Right lobe of liver (tissue), 6 donors: ENCODE data around the gene RASSF6. TPM values are rescaled to one million over a fixed set of nuclear protein-coding genes. Genes with fewer than 3 reads are reported as not detected.

Experiments
- ATAC-seq, 4 donors: fragments of 200-7000 bp; cut with Tn5 transposase; one replicate each; pipeline ENCODE4 v1.9.1; 2020; ENCODE audit warnings: mild to moderate bottlenecking in 4 of 4, moderate library complexity in 4 of 4
- DNase-seq, 3 donors: peaks; one replicate each; pipeline ENCODE4 v3.0.0-alpha.2; 2020
- H3K27ac ChIP-seq, 3 donors: fragments of 200-600 bp; one replicate each; pipeline ENCODE4 v1.8.0; 2022
- H3K27me3 ChIP-seq, 2 donors: fragments of 200-600 bp; one replicate each; pipeline ENCODE4 v1.8.0; 2022
- H3K36me3 ChIP-seq, 4 donors: fragments of 200-600 bp; sonication (generic) in 1 of 4; one replicate each; pipeline versions ENCODE4 v1.5.1 to v1.8.0; 2017 to 2022; ENCODE audit warnings: control low read depth in 1 of 4
- H3K4me1 ChIP-seq, 4 donors: fragments of 200-600 bp; sonication (generic) in 1 of 4; one replicate each; pipeline versions ENCODE4 v1.5.1 to v1.8.0; 2017 to 2022; ENCODE audit warnings: control low read depth in 1 of 4
- H3K4me3 ChIP-seq, 3 donors: fragments of 200-600 bp; one replicate each; pipeline ENCODE4 v1.8.0; 2022
- H3K9me3 ChIP-seq, 4 donors: fragments of 200-600 bp; sonication (generic) in 1 of 4; one replicate each; pipeline versions ENCODE4 v1.5.1 to v1.8.0; 2017 to 2022; ENCODE audit warnings: control low read depth in 1 of 4
- CTCF ChIP-seq, 4 donors: fragments of 200-600 bp in 3 of 4; fragments of 450-650 bp in 1 of 4; IDR thresholded peaks; one replicate each; pipeline versions ENCODE4 v1.5.1 to v1.8.0; 2016 to 2022; ENCODE audit warnings: antibody characterized with exemption in 4 of 4, mild to moderate bottlenecking in 2 of 4
- POLR2A ChIP-seq: fragments of 450-650 bp; IDR thresholded peaks from one replicate; pipeline ENCODE4 v1.6.1; 2017; ENCODE audit warnings: antibody characterized with exemption, mild to moderate bottlenecking
- WGBS: methylation state at CpG from one replicate; pipeline ENCODE4 v1.1.6; 2018; ENCODE audit warnings: low coverage, low lambda C conversion rate; ENCODE audit not compliant: insufficient coverage; ENCODE audit errors: missing lambda C conversion rate; 5-methylcytosine and 5-hydroxymethylcytosine counted together
- intact Hi-C, 2 donors: fragments of 100-400 bp; cut with DNase I; formaldehyde crosslinking; loops; one replicate each; pipeline versions ENCODE4 v1.11.2 to v1.14.1; 2022
- small RNA-seq, 2 experiments: library from RNA; depleted of rRNA; stranded (forward); fragments of <200 nt; gene quantifications; one replicate each; pipeline ENCODE3, GENCODE V24; 2016
- total RNA-seq, 6 experiments: library from RNA; depleted of rRNA in 2 of 6; stranded (reverse); fragments of >200 nt in 2 of 6; fragmentation: NEBNext Ultra II Directional in 3 of 6; extraction: Animal tissue kit (Norgen Biotek cat#: 25700) in 3 of 6; gene quantifications; one replicate each; pipeline versions ENCODE4 v1.1.0 to v1.2.4, GENCODE V29; 2016 to 2023
- donor health status: DM: no; HTN: yes; CAD: no.
- donor health status: DM: no; HTN: no; CAD: no.
- donor health status: DM: no; HTN: no; CAD: no.
- donor health status: DM: no; HTN: yes; CAD: no.
- donor health status: DM: no; HTN: yes; CAD: no.

The RASSF6 gene
- total RNA-seq, 6 experiments from 2014 or later = 0.22 to 2.2 (median 0.91) TPM

- H3K27me3 ChIP-seq = no peaks in the 10 kb centered on the region
- no peak for ATAC-seq
- H3K4me1 ChIP-seq = peaks cover 0 to 11% (median 0%) of the 10 kb centered on the region in 4 donors
- WGBS = 77% methylated on average over 1 of the region's 1 CpG
- peaks cover 0 to 72% (median 22%) of the 10 kb centered on the region in 4 donors for H3K36me3 ChIP-seq
- no peaks in the 10 kb centered on the region for H3K9me3 ChIP-seq
- TF ChIP-seq POLR2A = no peak
- TF ChIP-seq CTCF (IDR thresholded peaks at IDR 0.05) = no peak
- no peak for DNase-seq
- no peak overlapping the region for H3K27ac ChIP-seq
- H3K4me3 ChIP-seq = no peak overlapping the region
- intact Hi-C loops = no loop called here
Observed at GRCh38 chr4:73527196-73527595, 93.0 kb downstream of the RASSF6 start.

- peaks cover 0 to 5% (median 0%) of the 10 kb centered on the region in 4 donors for H3K4me1 ChIP-seq
- no peak for TF ChIP-seq POLR2A
- TF ChIP-seq CTCF (IDR thresholded peaks at IDR 0.05) = no peak
- H3K27ac ChIP-seq = no peak overlapping the region
- DNase-seq (no peak), ATAC-seq (no peak)
- H3K4me3 ChIP-seq = no peak overlapping the region
- intact Hi-C loops = no loop called here
- peaks cover 0 to 83% (median 26%) of the 10 kb centered on the region in 4 donors for H3K36me3 ChIP-seq
- no peaks in the 10 kb centered on the region for H3K27me3 ChIP-seq
- no peaks in the 10 kb centered on the region for H3K9me3 ChIP-seq
- WGBS = 80% methylated on average over 1 of the region's 1 CpG
Observed at GRCh38 chr4:73525611-73526010, 94.6 kb downstream of the RASSF6 start.

- peaks cover 0 to 90% (median 34%) of the 10 kb centered on the region in 4 donors for H3K36me3 ChIP-seq
- intact Hi-C loops = no loop called here
- ATAC-seq = no peak
Observed at GRCh38 chr4:73523126-73523525, 97.1 kb downstream of the RASSF6 start.

More at GRCh38 chr4:73523126-73523525, 97.1 kb downstream of the RASSF6 start:
- Histone ChIP-seq H3K9me3 (no peaks in the 10 kb centered on the region), H3K4me3 (no peak overlapping the region), H3K4me1 (no peaks in the 10 kb centered on the region), H3K27me3 (no peaks in the 10 kb centered on the region), H3K27ac (no peak overlapping the region)
- whole genome bisulfite sequencing = 92% methylated on average over 2 of the region's 2 CpGs
- no peak for TF ChIP-seq POLR2A
- no peak for TF ChIP-seq CTCF (IDR thresholded peaks at IDR 0.05)
- no peak for DNase-seq

Small RNAs within 50 kb of the gene (small RNA-seq; reads per million reads assigned to genes)
- gene AC074250.1 = 0 reads per million in 2 experiments

Other genes with a start within 250 kb of the RASSF6 start
- over 10,000 TPM; 46,361 to 117,834 (median 75,397) TPM for gene ALB, start 216.1 kb downstream of the RASSF6 start, total RNA-seq
- 1 to 10 TPM in 4 of 6 experiments, under 1 TPM in 1, not detected in 1; 0.78 to 3.8 (median 3.4) TPM for gene AFP, start 184.2 kb downstream of the RASSF6 start, total RNA-seq
- gene AFM, start 138.7 kb downstream of the RASSF6 start, total RNA-seq = 100 to 1,000 TPM; 129 to 320 (median 169) TPM
- 10 to 100 TPM in 3 of 6 experiments, 1 to 10 TPM in 1, under 1 TPM in 2; 0.31 to 32.8 (median 12.9) TPM for gene CXCL8, start 120.1 kb upstream of the RASSF6 start, total RNA-seq
- gene CXCL6, start 216.2 kb upstream of the RASSF6 start, total RNA-seq = 10 to 100 TPM in 2 of 6 experiments, 1 to 10 TPM in 3, under 1 TPM in 1; 0.68 to 22.7 (median 5.4) TPM
- gene PF4V1, start 232.9 kb upstream of the RASSF6 start, total RNA-seq = not detected
- 10 to 100 TPM in 2 of 6 experiments, 1 to 10 TPM in 2, under 1 TPM in 2; 0.42 to 33.1 (median 4.3) TPM for gene CXCL1, start 249.0 kb upstream of the RASSF6 start, total RNA-seq